ENCODE data around the gene MYL4. TPM values are rescaled to one million over a fixed set of nuclear protein-coding genes. Genes with fewer than 3 reads are reported as not detected.
A peak's percentile ranks its signal among the peaks of the same experiment; 100 is the strongest.

The MYL4 gene
- total RNA-seq, 1 donor from 2014 or later = 610 TPM

- Histone ChIP-seq H3K27ac (ENCODE audit: low read depth, low read length) (no peak overlapping the region), H3K4me1 (ENCODE audit: control insufficient read depth in 3 of 3, insufficient read depth in 3 of 3, low read length in 3 of 3) (peaks cover 2 to 21% (median 14%) of the 10 kb centered on the region in 3 donors), H3K27me3 (ENCODE audit: control insufficient read depth in 3 of 3, insufficient read depth in 3 of 3, low read length in 3 of 3) (no peaks in the 10 kb centered on the region), H3K9me3 (ENCODE audit: control insufficient read depth in 3 of 3, low read length in 3 of 3) (no peaks in the 10 kb centered on the region), H3K9ac (ENCODE audit: low read depth in 1 of 3, low read length in 3 of 3) (no peak overlapping the region), H3K4me3 (ENCODE audit: low read length in 3 of 3) (no peak overlapping the region), H3K36me3 (ENCODE audit: control insufficient read depth in 3 of 3, insufficient read depth in 3 of 3, low read length in 3 of 3) (peaks cover 0 to 3% (median 0%) of the 10 kb centered on the region in 3 donors)
Measured at GRCh38 chr17:47190243-47190642, 18.9 kb upstream of the MYL4 start.

- Histone ChIP-seq H3K9ac (ENCODE audit: low read depth in 1 of 3, low read length in 3 of 3) (no peak overlapping the region), H3K4me1 (ENCODE audit: control insufficient read depth in 3 of 3, insufficient read depth in 3 of 3, low read length in 3 of 3) (peaks cover under 1 to 18% (median 13%) of the 10 kb centered on the region in 3 donors), H3K27ac (ENCODE audit: low read depth, low read length) (no peak overlapping the region), H3K4me3 (ENCODE audit: low read length in 3 of 3) (no peak overlapping the region), H3K9me3 (ENCODE audit: control insufficient read depth in 3 of 3, low read length in 3 of 3) (no peaks in the 10 kb centered on the region), H3K27me3 (ENCODE audit: control insufficient read depth in 3 of 3, insufficient read depth in 3 of 3, low read length in 3 of 3) (no peaks in the 10 kb centered on the region), H3K36me3 (ENCODE audit: control insufficient read depth in 3 of 3, insufficient read depth in 3 of 3, low read length in 3 of 3) (peaks cover 0 to 3% (median 0%) of the 10 kb centered on the region in 3 donors)
Measured at GRCh38 chr17:47190770-47191169, 18.4 kb upstream of the MYL4 start.

DNA sequence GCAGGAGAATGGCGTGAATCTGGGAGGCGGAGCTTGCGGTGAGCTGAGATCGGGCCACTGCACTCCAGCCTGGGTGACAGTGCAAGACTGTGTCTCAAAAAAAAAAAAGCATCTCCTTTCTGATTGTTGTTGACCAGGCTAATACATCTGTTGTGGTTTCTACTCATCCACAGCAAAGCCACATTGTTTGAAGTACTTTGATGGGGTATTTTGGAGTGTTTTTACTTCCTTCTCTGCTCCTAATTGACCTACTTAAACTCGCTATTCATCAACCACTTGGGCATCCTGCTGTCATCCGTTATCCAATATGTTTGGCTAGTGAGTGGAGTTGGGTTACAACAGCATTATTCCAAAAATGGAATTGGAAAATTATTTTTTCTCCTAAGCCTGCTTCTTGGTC, 16.6 kb upstream of the MYL4 start:
- Histone ChIP-seq H3K9ac (ENCODE audit: low read depth in 1 of 3, low read length in 3 of 3) (no peak overlapping the region), H3K4me1 (ENCODE audit: control insufficient read depth in 3 of 3, insufficient read depth in 3 of 3, low read length in 3 of 3) (peaks cover 0 to 16% (median 11%) of the 10 kb centered on the region in 3 donors), H3K9me3 (ENCODE audit: control insufficient read depth in 3 of 3, low read length in 3 of 3) (no peaks in the 10 kb centered on the region), H3K27ac (ENCODE audit: low read depth, low read length) (no peak overlapping the region), H3K4me3 (ENCODE audit: low read length in 3 of 3) (no peak overlapping the region), H3K27me3 (ENCODE audit: control insufficient read depth in 3 of 3, insufficient read depth in 3 of 3, low read length in 3 of 3) (no peaks in the 10 kb centered on the region), H3K36me3 (ENCODE audit: control insufficient read depth in 3 of 3, insufficient read depth in 3 of 3, low read length in 3 of 3) (peaks cover 0 to 3% (median 0%) of the 10 kb centered on the region in 3 donors)

GRCh38 chr17:47193931-47194511, 15.1 kb upstream of the MYL4 start:
- Histone ChIP-seq H3K27me3 (ENCODE audit: control insufficient read depth in 3 of 3, insufficient read depth in 3 of 3, low read length in 3 of 3) (no peaks in the 10 kb centered on the region), H3K4me3 (ENCODE audit: low read length in 3 of 3) (no peak overlapping the region), H3K27ac (ENCODE audit: low read depth, low read length) (no peak overlapping the region), H3K4me1 (ENCODE audit: control insufficient read depth in 3 of 3, insufficient read depth in 3 of 3, low read length in 3 of 3) (peaks cover 0 to 4% (median under 1%) of the 10 kb centered on the region in 3 donors), H3K36me3 (ENCODE audit: control insufficient read depth in 3 of 3, insufficient read depth in 3 of 3, low read length in 3 of 3) (no peaks in the 10 kb centered on the region), H3K9ac (ENCODE audit: low read depth in 1 of 3, low read length in 3 of 3) (no peak overlapping the region), H3K9me3 (ENCODE audit: control insufficient read depth in 3 of 3, low read length in 3 of 3) (no peaks in the 10 kb centered on the region)

DNA sequence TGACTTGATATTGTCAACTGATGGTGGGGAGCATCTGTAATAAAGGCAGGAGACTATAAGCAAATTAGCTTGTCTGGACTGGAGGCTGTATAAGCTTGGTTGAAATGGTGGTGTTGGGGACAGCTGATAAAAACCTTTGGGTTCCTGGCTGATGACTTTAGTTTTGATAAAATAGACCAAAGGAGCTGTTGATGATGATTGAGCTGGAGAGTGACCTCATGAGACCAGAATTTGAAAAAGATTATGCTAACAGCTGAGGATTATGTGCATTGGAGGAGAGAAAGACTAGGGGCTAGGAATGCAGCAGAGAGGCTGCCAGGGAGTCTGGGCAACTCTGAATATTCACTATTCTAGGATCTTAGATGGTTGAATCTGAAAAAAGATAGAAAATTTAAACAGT, 11.3 kb upstream of the MYL4 start:
- Histone ChIP-seq H3K4me1 (ENCODE audit: control insufficient read depth in 3 of 3, insufficient read depth in 3 of 3, low read length in 3 of 3) (no peaks in the 10 kb centered on the region), H3K9ac (ENCODE audit: low read depth in 1 of 3, low read length in 3 of 3) (no peak overlapping the region)

DNA sequence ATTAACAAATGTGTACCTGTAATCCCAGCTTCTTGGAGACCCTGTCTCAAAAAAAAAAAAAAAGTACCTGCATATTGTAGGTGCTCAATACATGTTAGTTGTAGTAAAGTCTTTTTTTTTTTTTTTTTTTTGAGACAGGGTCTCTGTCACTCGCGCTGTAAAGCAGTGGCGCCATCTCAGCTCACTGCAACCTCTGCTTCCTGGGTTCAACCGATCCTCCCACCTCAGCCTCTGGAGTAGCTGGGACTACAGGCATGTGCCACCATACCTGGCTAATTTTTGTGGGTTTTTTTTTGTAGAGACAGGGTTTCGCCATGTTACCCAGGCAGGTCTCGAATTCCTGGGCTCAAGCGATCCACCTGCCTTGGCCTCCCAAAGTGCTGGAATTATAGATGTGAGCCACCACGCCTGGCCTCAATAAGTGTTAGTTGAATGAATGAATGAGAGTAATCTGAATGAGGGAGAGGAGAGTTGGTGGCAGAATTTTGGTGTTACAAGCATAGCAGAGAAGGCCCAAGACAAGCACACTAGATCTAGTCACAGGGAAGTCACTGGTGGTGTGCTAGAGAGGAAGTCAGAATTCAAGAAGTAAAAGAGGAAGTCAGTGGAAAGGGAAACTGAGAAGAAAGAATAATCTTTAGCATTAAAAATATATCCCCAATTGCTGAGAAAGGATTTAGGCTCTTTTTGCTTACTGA, 9.4 kb upstream of the MYL4 start:
- H3K4me3 ChIP-seq (ENCODE audit: low read length in 3 of 3) = no peak overlapping the region

More for the DNA sequence above, 11.3 kb upstream of the MYL4 start:
- Histone ChIP-seq H3K27ac (ENCODE audit: low read depth, low read length) (no peak overlapping the region), H3K36me3 (ENCODE audit: control insufficient read depth in 3 of 3, insufficient read depth in 3 of 3, low read length in 3 of 3) (no peaks in the 10 kb centered on the region), H3K9me3 (ENCODE audit: control insufficient read depth in 3 of 3, low read length in 3 of 3) (no peaks in the 10 kb centered on the region), H3K4me3 (ENCODE audit: low read length in 3 of 3) (no peak overlapping the region), H3K27me3 (ENCODE audit: control insufficient read depth in 3 of 3, insufficient read depth in 3 of 3, low read length in 3 of 3) (no peaks in the 10 kb centered on the region)

GRCh38 chr17:47200325-47200664, 8.9 kb upstream of the MYL4 start:
- Histone ChIP-seq H3K36me3 (ENCODE audit: control insufficient read depth in 3 of 3, insufficient read depth in 3 of 3, low read length in 3 of 3) (no peaks in the 10 kb centered on the region), H3K27ac (ENCODE audit: low read depth, low read length) (no peak overlapping the region), H3K27me3 (ENCODE audit: control insufficient read depth in 3 of 3, insufficient read depth in 3 of 3, low read length in 3 of 3) (no peaks in the 10 kb centered on the region), H3K9ac (ENCODE audit: low read depth in 1 of 3, low read length in 3 of 3) (no peak overlapping the region), H3K9me3 (ENCODE audit: control insufficient read depth in 3 of 3, low read length in 3 of 3) (no peaks in the 10 kb centered on the region), H3K4me1 (ENCODE audit: control insufficient read depth in 3 of 3, insufficient read depth in 3 of 3, low read length in 3 of 3) (peaks cover 17 to 18% (median 17%) of the 10 kb centered on the region in 3 donors), H3K4me3 (ENCODE audit: low read length in 3 of 3) (no peak overlapping the region)

More for the DNA sequence above, 9.4 kb upstream of the MYL4 start:
- Histone ChIP-seq H3K4me1 (ENCODE audit: control insufficient read depth in 3 of 3, insufficient read depth in 3 of 3, low read length in 3 of 3) (peaks cover 12 to 13% (median 12%) of the 10 kb centered on the region in 3 donors), H3K27me3 (ENCODE audit: control insufficient read depth in 3 of 3, insufficient read depth in 3 of 3, low read length in 3 of 3) (no peaks in the 10 kb centered on the region), H3K9me3 (ENCODE audit: control insufficient read depth in 3 of 3, low read length in 3 of 3) (no peaks in the 10 kb centered on the region), H3K36me3 (ENCODE audit: control insufficient read depth in 3 of 3, insufficient read depth in 3 of 3, low read length in 3 of 3) (no peaks in the 10 kb centered on the region), H3K9ac (ENCODE audit: low read depth in 1 of 3, low read length in 3 of 3) (no peak overlapping the region), H3K27ac (ENCODE audit: low read depth, low read length) (no peak overlapping the region)

- Histone ChIP-seq H3K27ac (ENCODE audit: low read depth, low read length) (no peak overlapping the region), H3K9ac (ENCODE audit: low read depth in 1 of 3, low read length in 3 of 3) (no peak overlapping the region), H3K36me3 (ENCODE audit: control insufficient read depth in 3 of 3, insufficient read depth in 3 of 3, low read length in 3 of 3) (no peaks in the 10 kb centered on the region), H3K27me3 (ENCODE audit: control insufficient read depth in 3 of 3, insufficient read depth in 3 of 3, low read length in 3 of 3) (no peaks in the 10 kb centered on the region), H3K4me1 (ENCODE audit: control insufficient read depth in 3 of 3, insufficient read depth in 3 of 3, low read length in 3 of 3) (peaks cover 23 to 24% (median 24%) of the 10 kb centered on the region in 3 donors), H3K4me3 (ENCODE audit: low read length in 3 of 3) (no peak overlapping the region), H3K9me3 (ENCODE audit: control insufficient read depth in 3 of 3, low read length in 3 of 3) (no peaks in the 10 kb centered on the region)
Measured at GRCh38 chr17:47201166-47201565, 8.0 kb upstream of the MYL4 start.

GRCh38 chr17:47203984-47204721, 5.0 kb upstream of the MYL4 start:
- no peaks in the 10 kb centered on the region for H3K27me3 ChIP-seq (ENCODE audit: control insufficient read depth in 3 of 3, insufficient read depth in 3 of 3, low read length in 3 of 3)
- H3K36me3 ChIP-seq (ENCODE audit: control insufficient read depth in 3 of 3, insufficient read depth in 3 of 3, low read length in 3 of 3) = no peaks in the 10 kb centered on the region
- no peak overlapping the region for H3K4me3 ChIP-seq (ENCODE audit: low read length in 3 of 3)
- no peaks in the 10 kb centered on the region for H3K9me3 ChIP-seq (ENCODE audit: control insufficient read depth in 3 of 3, low read length in 3 of 3)
- H3K4me1 ChIP-seq (ENCODE audit: control insufficient read depth in 3 of 3, insufficient read depth in 3 of 3, low read length in 3 of 3) = peaks cover 23 to 24% (median 24%) of the 10 kb centered on the region in 3 donors
- peak overlapping the region; percentile 84 for H3K27ac ChIP-seq (ENCODE audit: low read depth, low read length)
- H3K9ac ChIP-seq (ENCODE audit: low read depth in 1 of 3, low read length in 3 of 3) = peak overlapping the region in 2 of 3 donors; percentile 3 to 45

Data from skeletal muscle tissue (tissue), 4 donors.